ENCODE measurements around the gene B4GALT5.
"Not testable (repeated sequence)": the region's sequence is repeated elsewhere in the genome, so short reads cannot be mapped to it uniquely, and the experiment has no call there.

The B4GALT5 gene

GRCh38 chr20:49711667-49711987 lies 2.1 kb downstream of the B4GALT5 start:
- POLR2A ChIA-PET (ENCODE audit: low non-redundant PET) = no interaction called here
- DNase-seq (ENCODE audit: low spot score) = no peak
- TF ChIP-seq, protein P1, sequence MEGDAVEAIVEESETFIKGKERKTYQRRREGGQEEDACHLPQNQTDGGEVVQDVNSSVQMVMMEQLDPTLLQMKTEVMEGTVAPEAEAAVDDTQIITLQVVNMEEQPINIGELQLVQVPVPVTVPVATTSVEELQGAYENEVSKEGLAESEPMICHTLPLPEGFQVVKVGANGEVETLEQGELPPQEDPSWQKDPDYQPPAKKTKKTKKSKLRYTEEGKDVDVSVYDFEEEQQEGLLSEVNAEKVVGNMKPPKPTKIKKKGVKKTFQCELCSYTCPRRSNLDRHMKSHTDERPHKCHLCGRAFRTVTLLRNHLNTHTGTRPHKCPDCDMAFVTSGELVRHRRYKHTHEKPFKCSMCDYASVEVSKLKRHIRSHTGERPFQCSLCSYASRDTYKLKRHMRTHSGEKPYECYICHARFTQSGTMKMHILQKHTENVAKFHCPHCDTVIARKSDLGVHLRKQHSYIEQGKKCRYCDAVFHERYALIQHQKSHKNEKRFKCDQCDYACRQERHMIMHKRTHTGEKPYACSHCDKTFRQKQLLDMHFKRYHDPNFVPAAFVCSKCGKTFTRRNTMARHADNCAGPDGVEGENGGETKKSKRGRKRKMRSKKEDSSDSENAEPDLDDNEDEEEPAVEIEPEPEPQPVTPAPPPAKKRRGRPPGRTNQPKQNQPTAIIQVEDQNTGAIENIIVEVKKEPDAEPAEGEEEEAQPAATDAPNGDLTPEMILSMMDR (conservative IDR thresholded peaks at IDR 0.05; ENCODE audit: low read depth) = no peak
- CTCF ChIA-PET = no interaction called here
- no peak overlapping the region for H3K27ac ChIP-seq

DNA sequence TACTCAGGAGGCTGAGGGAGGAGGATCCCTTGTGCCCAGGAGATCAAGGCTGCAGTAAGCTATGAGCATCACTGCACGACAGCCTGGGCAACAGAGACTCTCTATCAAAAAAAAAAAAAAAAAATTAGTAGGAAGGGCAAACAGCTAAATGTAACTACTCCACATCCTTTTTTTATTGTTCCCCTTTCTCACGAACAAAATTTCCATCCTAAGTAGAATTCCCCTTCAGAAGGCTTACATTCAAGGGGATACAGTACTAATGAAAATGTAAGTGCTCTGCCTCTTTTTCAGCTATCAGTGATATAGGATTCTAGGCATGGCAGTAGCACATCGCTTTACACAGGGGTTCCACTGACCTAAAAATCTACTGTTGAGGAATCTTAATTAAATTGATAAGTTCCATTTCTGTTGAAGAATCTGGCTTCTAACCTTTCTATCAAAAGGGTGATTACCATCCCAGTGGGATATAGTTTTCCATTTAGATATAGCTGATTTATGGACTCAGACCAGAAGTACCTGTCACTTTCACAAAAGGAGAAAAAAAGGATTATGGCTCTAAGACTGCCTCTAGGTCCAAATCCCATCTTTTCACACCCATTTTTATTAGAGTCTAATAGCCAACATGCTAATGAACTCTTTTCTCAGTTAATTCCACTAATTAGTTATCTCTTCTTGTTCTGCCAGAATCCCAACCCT lies 2.6 kb downstream of the B4GALT5 start:
- ChIA-PET CTCF (interaction anchor here (0.6 kb wide), 1 partner anchor 1015 kb away, joined by 4 read pairs; no protein-coding TSS in a partner anchor), POLR2A (ENCODE audit: low non-redundant PET) (interaction anchor here (0.5 to 0.6 kb wide), 2 partner anchors 54 to 95 kb away, joined by 3 to 4 read pairs; no protein-coding TSS in a partner anchor)
- DNase-seq (ENCODE audit: low spot score) = no peak
- no peak overlapping the region for H3K27ac ChIP-seq
- TF ChIP-seq, protein P1 (conservative IDR thresholded peaks at IDR 0.05; ENCODE audit: low read depth) = no peak

DNA sequence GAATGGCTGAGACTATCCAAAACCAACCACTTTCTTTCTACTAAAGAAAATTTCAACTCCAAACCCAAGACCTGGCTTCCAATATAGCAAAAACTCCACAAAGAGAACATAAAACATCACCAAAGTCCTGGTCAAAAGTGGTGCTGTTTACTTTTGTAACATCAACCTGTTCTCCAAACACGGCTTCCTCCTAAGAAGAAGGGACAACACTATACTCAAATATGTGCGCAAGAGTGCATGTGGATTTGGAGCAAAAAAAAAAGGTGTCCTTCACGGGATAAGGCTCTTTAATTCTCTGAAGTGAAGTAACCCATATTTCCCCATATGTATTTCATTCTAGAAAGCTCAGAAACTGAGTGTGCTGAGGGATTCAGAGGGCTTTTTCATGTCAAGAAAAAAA lies 6.6 kb downstream of the B4GALT5 start:
- DNase-seq (ENCODE audit: low spot score) = no peak
- no peak overlapping the region for H3K27ac ChIP-seq
- CTCF ChIA-PET = interaction anchor here (0.6 kb wide), 2 partner anchors 18 to 97 kb away, joined by 3 to 5 read pairs; no protein-coding TSS in a partner anchor
- TF ChIP-seq, protein P1 (conservative IDR thresholded peaks at IDR 0.05; ENCODE audit: low read depth) = no peak
- POLR2A ChIA-PET (ENCODE audit: low non-redundant PET) = no interaction called here

- CTCF ChIA-PET = interaction anchor here (0.6 kb wide), 1 partner anchor 189 kb away, joined by 3 read pairs; no protein-coding TSS in a partner anchor
- POLR2A ChIA-PET (ENCODE audit: low non-redundant PET) = no interaction called here
Observed at GRCh38 chr20:49706630-49707091, 7.0 kb downstream of the B4GALT5 start.

DNA sequence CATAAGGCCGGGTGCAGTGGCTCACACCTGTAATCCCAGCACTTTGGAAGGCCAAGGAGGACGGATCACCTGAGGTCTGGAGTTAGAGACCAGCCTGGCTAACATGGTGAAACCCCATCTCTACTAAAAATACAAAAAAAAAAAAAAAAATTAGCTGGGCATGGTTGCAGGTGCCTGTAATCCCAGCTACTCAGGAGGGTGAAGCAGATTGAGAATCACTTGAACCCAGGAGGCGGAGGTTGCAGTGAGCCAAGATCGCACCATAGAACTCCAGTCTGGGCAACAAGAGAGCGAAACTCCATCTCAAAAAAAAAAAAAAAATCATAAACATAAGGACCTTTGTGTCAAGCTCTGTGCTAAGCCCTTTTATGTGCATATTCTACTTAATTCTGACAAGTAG lies 7.8 kb downstream of the B4GALT5 start:
- CTCF ChIA-PET = interaction anchor here (0.6 kb wide), 1 partner anchor 190 kb away, joined by 3 read pairs; no protein-coding TSS in a partner anchor
- POLR2A ChIA-PET (ENCODE audit: low non-redundant PET); DNase-seq (ENCODE audit: low spot score); H3K27ac ChIP-seq: not testable (repeated sequence)

More at GRCh38 chr20:49706630-49707091, 7.0 kb downstream of the B4GALT5 start:
- no peak for DNase-seq (ENCODE audit: low spot score)
- no peak overlapping the region for H3K27ac ChIP-seq
- TF ChIP-seq, protein P1 (conservative IDR thresholded peaks at IDR 0.05; ENCODE audit: low read depth) = no peak

GRCh38 chr20:49705358-49705757 lies 8.3 kb downstream of the B4GALT5 start:
- TF ChIP-seq, protein P1 (conservative IDR thresholded peaks at IDR 0.05; ENCODE audit: low read depth) = no peak
- CTCF ChIA-PET = interaction anchor here (0.7 kb wide), 3 partner anchors 29 to 1202 kb away, joined by 3 to 7 read pairs (median 5); no protein-coding TSS in a partner anchor
- DNase-seq (ENCODE audit: low spot score) = no peak
- POLR2A ChIA-PET (ENCODE audit: low non-redundant PET) = no interaction called here
- no peak overlapping the region for H3K27ac ChIP-seq

DNA sequence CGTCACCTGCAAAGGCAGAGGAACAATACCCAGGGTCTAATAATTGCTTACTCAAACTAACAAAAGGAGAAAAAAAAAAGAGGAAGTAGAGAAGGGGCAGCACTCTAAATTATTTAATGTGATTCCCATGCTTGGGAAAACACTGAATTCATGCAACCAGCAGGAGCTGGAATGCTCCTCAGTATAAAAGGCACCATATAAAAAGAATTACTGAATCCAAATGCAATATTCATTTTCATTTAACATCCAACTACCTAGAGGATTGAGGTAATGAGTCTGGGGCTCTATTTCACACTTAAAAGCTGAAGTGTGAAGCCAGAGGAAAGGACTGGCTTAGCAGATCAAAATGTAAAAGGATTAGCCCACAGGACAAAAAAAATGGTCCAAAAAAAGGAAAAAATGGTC lies 8.7 kb downstream of the B4GALT5 start:
- TF ChIP-seq, protein P1 (conservative IDR thresholded peaks at IDR 0.05; ENCODE audit: low read depth) = no peak
- ChIA-PET CTCF (interaction anchor here (0.7 kb wide), 3 partner anchors 29 to 1201 kb away, joined by 3 to 7 read pairs (median 5); no protein-coding TSS in a partner anchor), POLR2A (ENCODE audit: low non-redundant PET) (no interaction called here)
- no peak for DNase-seq (ENCODE audit: low spot score)
- H3K27ac ChIP-seq = no peak overlapping the region

Measured in RWPE1 (cell line).